Measurements from ENCODE around the gene DSG2.

The DSG2 gene

GRCh38 chr18:31595121-31595771 is 97.3 kb downstream of the DSG2 start:
- H3K27ac ChIP-seq (ENCODE audit: low read length), result no peak overlapping the region
- no peaks in the 10 kb centered on the region for H3K4me1 ChIP-seq (ENCODE audit: insufficient read depth, low read length)
- no peaks in the 10 kb centered on the region for H3K36me3 ChIP-seq (ENCODE audit: insufficient read depth, low read depth, low read length)
- no peak overlapping the region for H3K4me3 ChIP-seq (ENCODE audit: low read length)
- H3K27me3 ChIP-seq (ENCODE audit: insufficient read depth, low read length), result no peaks in the 10 kb centered on the region
- H3K9me3 ChIP-seq (ENCODE audit: insufficient read depth, low read depth, low read length), result no peaks in the 10 kb centered on the region
- no peak overlapping the region for H3K9ac ChIP-seq (ENCODE audit: low read depth, low read length)

- no peaks in the 10 kb centered on the region for H3K9me3 ChIP-seq (ENCODE audit: insufficient read depth, low read depth, low read length)
- H3K36me3 ChIP-seq (ENCODE audit: insufficient read depth, low read depth, low read length), result no peaks in the 10 kb centered on the region
- no peaks in the 10 kb centered on the region for H3K4me1 ChIP-seq (ENCODE audit: insufficient read depth, low read length)
- H3K9ac ChIP-seq (ENCODE audit: low read depth, low read length), result no peak overlapping the region
- no peak overlapping the region for H3K4me3 ChIP-seq (ENCODE audit: low read length)
- no peak overlapping the region for H3K27ac ChIP-seq (ENCODE audit: low read length)
- H3K27me3 ChIP-seq (ENCODE audit: insufficient read depth, low read length), result no peaks in the 10 kb centered on the region
Observed at GRCh38 chr18:31596081-31596872, 98.3 kb downstream of the DSG2 start.

GRCh38 chr18:31598021-31598805 is 100.2 kb downstream of the DSG2 start:
- H3K36me3 ChIP-seq (ENCODE audit: insufficient read depth, low read depth, low read length), result no peaks in the 10 kb centered on the region
- H3K4me1 ChIP-seq (ENCODE audit: insufficient read depth, low read length), result no peaks in the 10 kb centered on the region
- no peak overlapping the region for H3K9ac ChIP-seq (ENCODE audit: low read depth, low read length)
- H3K4me3 ChIP-seq (ENCODE audit: low read length), result no peak overlapping the region
- no peak overlapping the region for H3K27ac ChIP-seq (ENCODE audit: low read length)
- H3K9me3 ChIP-seq (ENCODE audit: insufficient read depth, low read depth, low read length), result no peaks in the 10 kb centered on the region
- H3K27me3 ChIP-seq (ENCODE audit: insufficient read depth, low read length), result no peaks in the 10 kb centered on the region

All from iPS-20b (cell line).